ENCODE measurements around the gene NUP43.

The NUP43 gene

GRCh38 chr6:149723771-149724417, 22.4 kb downstream of the NUP43 start:
- DNase-seq (ENCODE audit: low read depth), result peak; percentile 87
- H3K4me3 ChIP-seq (ENCODE audit: low read length), result no peak overlapping the region
- TF ChIP-seq CTCF (conservative IDR thresholded peaks at IDR 0.05; ENCODE audit: low read length), result peak; percentile 93

GRCh38 chr6:149723262-149723661, 23.1 kb downstream of the NUP43 start:
- TF ChIP-seq CTCF (conservative IDR thresholded peaks at IDR 0.05; ENCODE audit: low read length), result no peak
- no peak overlapping the region for H3K4me3 ChIP-seq (ENCODE audit: low read length)
- DNase-seq (ENCODE audit: low read depth), result no peak

- no peak for DNase-seq (ENCODE audit: low read depth)
- no peak overlapping the region for H3K4me3 ChIP-seq (ENCODE audit: low read length)
- TF ChIP-seq CTCF (conservative IDR thresholded peaks at IDR 0.05; ENCODE audit: low read length), result no peak
Measured at GRCh38 chr6:149719531-149719930, 26.8 kb downstream of the NUP43 start.

GRCh38 chr6:149717588-149718458, 28.5 kb downstream of the NUP43 start, which contains the start of gene LATS1:
TSS of gene LATS1 (minus strand) at chr6:149718101. CDS start at chr6:149702126, 15,975 bp downstream.
- peak within 1 kb of the TSS; percentile 91 for H3K4me3 ChIP-seq (ENCODE audit: low read length)
- peak; percentile 89 for DNase-seq (ENCODE audit: low read depth)
- no peak for TF ChIP-seq CTCF (conservative IDR thresholded peaks at IDR 0.05; ENCODE audit: low read length)

- peak overlapping the region; percentile 91 for H3K4me3 ChIP-seq (ENCODE audit: low read length)
- no peak for DNase-seq (ENCODE audit: low read depth)
- TF ChIP-seq CTCF (conservative IDR thresholded peaks at IDR 0.05; ENCODE audit: low read length), result no peak
Measured at GRCh38 chr6:149717255-149717587, 29.1 kb downstream of the NUP43 start.

GRCh38 chr6:149716181-149716963, 30.0 kb downstream of the NUP43 start:
- TF ChIP-seq CTCF (conservative IDR thresholded peaks at IDR 0.05; ENCODE audit: low read length), result no peak
- peak overlapping the region; percentile 91 for H3K4me3 ChIP-seq (ENCODE audit: low read length)
- no peak for DNase-seq (ENCODE audit: low read depth)
